Suppressor macrophage (primary cell): Measurements from ENCODE around the gene NR0B1.

Experiments
- DNase-seq, 4 experiments: peaks; one replicate each; pipeline ENCODE4 v3.0.0-alpha.2; 2020 to 2022

Gene NR0B1

GRCh38 chrX:30270639-30271038 lies 38.6 kb downstream of the NR0B1 start:
- peak in 1 of 4 experiments; percentile 20 for DNase-seq

DNA sequence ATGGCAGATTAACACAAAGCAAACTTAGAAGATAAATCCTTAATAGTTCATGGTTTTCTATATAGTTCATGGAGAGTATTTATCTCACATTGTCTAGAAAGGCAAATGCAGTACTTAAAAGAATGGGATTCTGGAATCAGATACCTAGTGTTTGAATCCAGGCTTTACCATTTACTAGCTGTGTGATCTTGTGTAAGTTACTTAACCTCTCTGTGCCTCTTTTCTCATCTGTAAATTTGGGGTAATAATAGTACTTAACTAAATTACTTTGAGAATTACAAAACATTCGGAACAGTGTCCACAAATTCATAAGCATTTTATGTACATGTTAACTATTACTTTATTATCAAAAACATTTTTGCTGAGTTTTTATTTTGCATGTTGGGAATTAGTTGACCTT lies 46.4 kb downstream of the NR0B1 start:
- no peak for DNase-seq

DNA sequence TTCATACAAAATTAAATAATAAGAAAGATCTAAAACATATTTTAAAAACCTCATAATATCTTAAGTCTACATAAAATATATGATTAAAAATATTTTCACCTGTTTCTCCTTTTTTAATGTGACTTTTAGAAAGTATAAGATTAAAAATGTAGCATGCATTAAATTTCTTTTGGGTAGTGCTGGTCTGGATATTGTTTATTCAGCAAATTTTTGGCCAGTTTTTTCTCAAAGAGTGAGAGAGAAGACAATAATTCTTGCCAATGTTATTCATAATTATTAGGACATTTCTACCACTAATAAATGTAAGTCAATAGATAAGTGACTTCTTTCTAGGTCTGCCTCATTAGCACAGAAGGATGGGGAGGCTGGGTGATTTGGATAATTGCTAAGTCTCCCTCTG lies 48.2 kb downstream of the NR0B1 start:
- no peak for DNase-seq

GRCh38 chrX:30259927-30260326 lies 49.3 kb downstream of the NR0B1 start:
- no peak for DNase-seq
